NB4 (cell line): ENCODE results near the gene SUGP2.

Experiments
- CTCF ChIP-seq: IDR thresholded peaks from one replicate; pipeline ENCODE4 v1.5.1; 2012; ENCODE audit warnings: low read depth, low read length
- MAX ChIP-seq: IDR thresholded peaks from 2 replicates; pipeline ENCODE4 v1.6.1; 2011; ENCODE audit warnings: low read depth, low read length
- POLR2A ChIP-seq: IDR thresholded peaks from 2 replicates; pipeline ENCODE4 v1.6.1; 2011; ENCODE audit warnings: mild to moderate bottlenecking; ENCODE audit not compliant: insufficient read length; ENCODE audit errors: extremely low read depth

GRCh38 chr19:18975869-18976268 is 57.4 kb downstream of the SUGP2 start:
- TF ChIP-seq CTCF (no peak), POLR2A (no peak), MAX (no peak)
